K562 (cell line): ENCODE data around the gene RADX. TPM values are rescaled to one million over a fixed set of nuclear protein-coding genes. Genes with fewer than 3 reads are reported as not detected.

Experiments used
- ATAC-seq: fragments of 200-7000 bp; cut with Tn5 transposase; 3 replicates; pipeline ENCODE4 v1.9.1; 2020; ENCODE audit warnings: moderate library complexity
- Bru-seq: library from RNA; stranded (reverse); fragments of 400-500 nt; gene quantifications from one replicate; lab custom pipeline; 2021; lab: Mats Ljungman, UMichigan
- BruChase-seq, 2 experiments: library from RNA; stranded (reverse); fragments of 400-500 nt; gene quantifications; one replicate each; lab custom pipeline; 2021; lab: Mats Ljungman, UMichigan
- BruUV-seq: library from RNA; stranded (reverse); fragments of 400-500 nt; replicated peaks from 2 replicates; lab custom pipeline; 2021; lab: Mats Ljungman, UMichigan
- CTCF ChIA-PET: fragments of 300-600 bp; formaldehyde crosslinking; extraction: SDS; loops from one replicate; lab custom pipeline; 2021; ENCODE audit warnings: low intra/inter-chr PET ratio; lab: Yijun Ruan, JAX
- POLR2A ChIA-PET: fragments of 300-600, 350-650 bp; sonication (Branson Sonifier 250); formaldehyde crosslinking; extraction: SDS; loops from one replicate; lab custom pipeline; 2021; ENCODE audit warnings: antibody characterized with exemption, inconsistent platforms; lab: Yijun Ruan, JAX
- DNase-seq, 4 experiments: peaks; one replicate each; pipeline versions ENCODE4 v3.0.0 to v3.0.0-alpha.2; 2011 to 2018; ENCODE audit warnings: low spot score in 3 of 4, mixed read lengths in 3 of 4; ENCODE audit errors: extremely low read depth in 1 of 4
- FAIRE-seq: peaks from 2 replicates; lab custom pipeline; 2011; peaks lifted over from hg19 to GRCh38; lab: Jason Lieb, UNC
- H2AFZ ChIP-seq: 2 replicates; pipeline ENCODE4 v1.6.0; 2011; ENCODE audit warnings: low read depth, low read length, control low read depth, inconsistent platforms
- H3K27ac ChIP-seq: fragments of 200-600 bp; 3 replicates; pipeline ENCODE4 v1.8.0; 2011; ENCODE audit warnings: low read depth, mild to moderate bottlenecking, control low read depth, inconsistent platforms, low read length, moderate library complexity, mixed read lengths; ENCODE audit errors: extremely low read depth
- H3K27me3 ChIP-seq, 2 experiments: fragments of 300-600 bp in 1 of 2; 2 replicates in 1 of 2; 3 replicates in 1 of 2; pipeline versions ENCODE4 v1.6.0 to v1.8.0; 2011; ENCODE audit warnings: inconsistent platforms in 2 of 2, low read length in 2 of 2, mild to moderate bottlenecking in 1 of 2, mixed read lengths in 1 of 2, moderate library complexity in 1 of 2; ENCODE audit not compliant: control insufficient read depth in 2 of 2, insufficient read depth in 2 of 2
- H3K36me3 ChIP-seq: fragments of 300-600 bp; 3 replicates; pipeline ENCODE4 v1.8.0; 2011; ENCODE audit warnings: mild to moderate bottlenecking, low read length, inconsistent platforms; ENCODE audit not compliant: control insufficient read depth, insufficient read depth
- H3K4me1 ChIP-seq, 2 experiments: fragments of 200-600 bp in 1 of 2; replicated peaks in 1 of 2; 2 replicates in 1 of 2; 3 replicates in 1 of 2; pipeline versions ENCODE4 v1.5.1 to v1.8.0; 2011; ENCODE audit warnings: inconsistent platforms in 2 of 2, low read length in 2 of 2, mild to moderate bottlenecking in 1 of 2, mixed read lengths in 1 of 2, moderate library complexity in 1 of 2; ENCODE audit not compliant: control insufficient read depth in 2 of 2, insufficient read depth in 2 of 2
- H3K4me2 ChIP-seq: 2 replicates; pipeline ENCODE4 v1.6.1; 2011; ENCODE audit warnings: low read length, control low read depth, inconsistent platforms, mixed read lengths; ENCODE audit not compliant: insufficient read depth
- H3K4me3 ChIP-seq: fragments of 200-600 bp; sonication (generic), shearing (Covaris generic); 2 replicates; pipeline ENCODE4 v1.5.1; 2016; ENCODE audit warnings: control low read depth, inconsistent platforms
- H3K79me2 ChIP-seq: fragments of 200-600 bp; 3 replicates; pipeline ENCODE4 v1.8.0; 2011; ENCODE audit warnings: low read length, inconsistent platforms; ENCODE audit not compliant: control insufficient read depth, insufficient read depth
- H3K9ac ChIP-seq, 2 experiments: 2 replicates each; pipeline versions ENCODE4 v1.6.0 to v1.6.1; 2011; ENCODE audit warnings: low read depth in 2 of 2, low read length in 2 of 2, control low read depth in 1 of 2, inconsistent platforms in 1 of 2, mild to moderate bottlenecking in 1 of 2, mixed read lengths in 1 of 2; ENCODE audit not compliant: insufficient read depth in 1 of 2
- H3K9me1 ChIP-seq: one replicate; pipeline ENCODE4 v1.6.0; 2011; ENCODE audit warnings: inconsistent platforms, mild to moderate bottlenecking, low read length, moderate library complexity; ENCODE audit not compliant: control insufficient read depth, insufficient read depth
- H3K9me3 ChIP-seq: replicated peaks from 2 replicates; pipeline ENCODE4 v1.5.1; 2011; ENCODE audit warnings: low read depth, low read length, inconsistent platforms; ENCODE audit not compliant: control insufficient read depth, insufficient read depth
- H4K20me1 ChIP-seq: replicated peaks from 2 replicates; pipeline ENCODE4 v1.6.1; 2011; ENCODE audit warnings: low read length, inconsistent platforms, mixed read lengths; ENCODE audit not compliant: control insufficient read depth, insufficient read depth
- ETV6 ChIP-seq, 3 experiments: fragments of 150-350 bp in 1 of 3; sonication (generic) in 1 of 3; formaldehyde crosslinking in 1 of 3; IDR thresholded peaks; 2 replicates each; pipeline versions ENCODE4 v1.6.1 to v1.8.0; 2014 to 2022; ENCODE audit warnings: borderline replicate concordance in 2 of 3, low read depth in 2 of 3, antibody characterized with exemption in 1 of 3, low read length in 1 of 3, mild to moderate bottlenecking in 1 of 3, missing genetic modification reagents in 1 of 3
- GABPB1 ChIP-seq: sonication (generic); formaldehyde crosslinking; IDR thresholded peaks from 2 replicates; pipeline ENCODE4 v1.8.0; 2022; ENCODE audit warnings: mild to moderate bottlenecking, missing genetic modification reagents
- KAT8 ChIP-seq: fragments of 450-650 bp; IDR thresholded peaks from 2 replicates; pipeline ENCODE4 v1.6.1; 2016; ENCODE audit warnings: low read depth, mild to moderate bottlenecking
- WGBS: fragments of 100-300 bp; shearing (Covaris generic); methylation state at CpG from one replicate; pipeline ENCODE4 v1.1.6; 2016; ENCODE audit warnings: low coverage, mixed read lengths; ENCODE audit not compliant: insufficient coverage; ENCODE audit errors: missing lambda C conversion rate; 5-methylcytosine and 5-hydroxymethylcytosine counted together
- in situ Hi-C: fragments of 300-500 bp; cut with MboI; formaldehyde crosslinking; loops from 4 replicates; pipeline ENCODE4 v1.15.0; 2018; ENCODE audit warnings: inconsistent platforms, mixed read lengths
- intact Hi-C: fragments of 100-400 bp; cut with micrococcal nuclease; formaldehyde crosslinking; loops from 2 replicates; pipeline ENCODE4 v1.14.2; 2022
- long read RNA-seq, 3 experiments: library from polyadenylated mRNA in 2 of 3; library from RNA in 1 of 3; unstranded in 2 of 3; stranded (forward) in 1 of 3; transcript quantifications; one replicate each; pipeline ENCODE4 v2.0.0, GENCODE V29; 2019 to 2022
- polyA minus RNA-seq, 3 experiments: library from RNA; depleted of rRNA, polyadenylated mRNA; stranded (reverse); fragments of >200 nt; gene quantifications; 2 replicates each; pipeline ENCODE4 v1.2.3, GENCODE V29; 2011
- polyA plus RNA-seq, 8 experiments: library from polyadenylated mRNA; depleted of rRNA in 4 of 8; stranded (reverse) in 5 of 8; unstranded in 3 of 8; fragments of >200 nt; fragmentation: Nextera tagmentation in 2 of 8; fragmentation: Illumina TruSeq in 1 of 8; extraction: Ambion mirVana in 2 of 8; extraction: Trizol in 1 of 8; gene quantifications; 2 replicates each; pipeline versions ENCODE4 v1.2.1 to v1.2.3, GENCODE V29; 2011 to 2014; ENCODE audit warnings: inconsistent platforms in 1 of 8, missing spikeins in 1 of 8
- total RNA-seq, 7 experiments: library from RNA; depleted of rRNA in 6 of 7; stranded (reverse); fragments of >200 nt in 6 of 7; fragmentation: Illumina TruSeq in 2 of 7; extraction: Trizol in 2 of 7; gene quantifications; 2 replicates each; pipeline versions ENCODE4 v1.2.1 to v1.2.3, GENCODE V29; 2011 to 2021; ENCODE audit warnings: low replicate concordance in 1 of 7

Gene RADX, protein sequence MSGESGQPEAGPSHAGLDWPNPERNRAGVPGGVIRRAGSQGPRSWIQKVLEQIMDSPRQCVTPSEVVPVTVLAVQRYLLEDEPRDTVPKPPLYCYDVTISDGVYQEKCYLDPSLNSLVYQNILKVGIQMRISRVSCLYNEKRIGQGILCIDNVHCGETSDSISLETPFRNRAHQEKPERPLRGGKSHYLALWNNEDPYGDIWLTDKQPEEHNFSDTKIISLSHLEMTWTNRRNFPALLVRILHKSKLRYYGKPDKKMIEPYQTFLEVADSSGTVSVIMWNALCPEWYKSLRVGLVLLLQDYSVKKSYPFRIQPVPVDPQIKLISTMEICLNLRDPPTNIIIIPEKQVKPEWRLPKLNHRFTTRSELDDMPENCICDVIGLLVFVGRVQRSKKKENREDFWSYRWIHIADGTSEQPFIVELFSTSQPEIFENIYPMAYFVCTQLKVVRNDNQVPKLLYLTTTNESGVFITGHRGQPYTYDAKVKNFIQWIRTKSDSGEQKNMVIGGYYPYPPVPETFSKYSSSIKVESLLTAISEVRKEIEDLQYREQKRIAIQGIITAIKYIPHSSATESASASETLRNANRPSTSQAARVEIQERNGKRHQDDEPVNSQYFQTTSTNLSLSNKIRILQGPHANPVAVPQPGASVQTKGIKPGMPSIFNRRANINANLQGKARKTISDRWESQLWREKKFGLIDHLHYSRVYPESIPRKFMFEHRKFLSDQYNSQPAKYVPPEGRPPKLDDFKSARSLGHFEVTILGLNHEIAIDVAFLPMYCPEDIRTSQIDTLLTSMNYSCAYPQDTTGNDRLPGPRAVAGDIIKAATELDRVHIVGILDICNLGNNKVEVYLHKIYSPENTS
- total RNA-seq (2011; cell fraction: chromatin; rRNA removed; ENCODE audit: low replicate concordance): 0.32 TPM in 1 of 2 replicates, not detected in the other
- not detected in 2 replicates for total RNA-seq (2011; cell fraction: nucleolus; rRNA removed)
- not detected in 2 replicates for total RNA-seq (2011; cell fraction: nucleoplasm; rRNA removed)
- 0.04 TPM in 1 of 2 replicates, not detected in the other for total RNA-seq (2014; rRNA removed)
- total RNA-seq (2014; rRNA removed; fragmentation: Illumina TruSeq; extraction: Trizol): 0.07 and 0.16 TPM in 2 replicates
- 0.26 and 0.40 TPM in 2 replicates for total RNA-seq (2015; rRNA removed; fragmentation: Illumina TruSeq; extraction: Trizol)
- 0.09 and 0.13 TPM in 2 replicates for total RNA-seq (2021)
- 0.14 TPM in 1 of 2 replicates, not detected in the other for polyA plus RNA-seq (2011; rRNA removed)
- polyA plus RNA-seq (2011; cell fraction: cytosol; rRNA removed): not detected in 2 replicates
- 0.04 TPM in 1 of 2 replicates, not detected in the other for polyA plus RNA-seq (2011; cell fraction: nucleus; rRNA removed)
- polyA plus RNA-seq (2012): 0.18 and 0.37 TPM in 2 replicates
- 0.09 and 0.15 TPM in 2 replicates for polyA plus RNA-seq (2014; fragmentation: Illumina TruSeq; extraction: Trizol)
- under 1 TPM; 0.03 to 0.14 TPM for polyA plus RNA-seq (2014; fragmentation: Nextera tagmentation; extraction: Ambion mirVana)
- polyA plus RNA-seq (2014; rRNA removed): 0.11 and 0.19 TPM in 2 replicates
- not detected in 2 replicates for polyA minus RNA-seq (2011; rRNA and poly(A)+ RNA removed)
- not detected in 2 replicates for polyA minus RNA-seq (2011; cell fraction: cytosol; rRNA and poly(A)+ RNA removed)
- polyA minus RNA-seq (2011; cell fraction: nucleus; rRNA and poly(A)+ RNA removed): not detected in 2 replicates
- percentile 16 among the genes with signal in this experiment for Bru-seq, nascent RNA
- percentile 11 among the genes with signal in this experiment for BruChase-seq, experiment 1, labeled RNA remaining after a 2-hour chase
- percentile 18 among the genes with signal in this experiment for BruChase-seq, experiment 2, labeled RNA remaining after a 6-hour chase
- long read RNA-seq, experiment 1: 0 reads
- long read RNA-seq, experiment 2: 0 reads
- long read RNA-seq, experiment 3: 0 reads

DNA sequence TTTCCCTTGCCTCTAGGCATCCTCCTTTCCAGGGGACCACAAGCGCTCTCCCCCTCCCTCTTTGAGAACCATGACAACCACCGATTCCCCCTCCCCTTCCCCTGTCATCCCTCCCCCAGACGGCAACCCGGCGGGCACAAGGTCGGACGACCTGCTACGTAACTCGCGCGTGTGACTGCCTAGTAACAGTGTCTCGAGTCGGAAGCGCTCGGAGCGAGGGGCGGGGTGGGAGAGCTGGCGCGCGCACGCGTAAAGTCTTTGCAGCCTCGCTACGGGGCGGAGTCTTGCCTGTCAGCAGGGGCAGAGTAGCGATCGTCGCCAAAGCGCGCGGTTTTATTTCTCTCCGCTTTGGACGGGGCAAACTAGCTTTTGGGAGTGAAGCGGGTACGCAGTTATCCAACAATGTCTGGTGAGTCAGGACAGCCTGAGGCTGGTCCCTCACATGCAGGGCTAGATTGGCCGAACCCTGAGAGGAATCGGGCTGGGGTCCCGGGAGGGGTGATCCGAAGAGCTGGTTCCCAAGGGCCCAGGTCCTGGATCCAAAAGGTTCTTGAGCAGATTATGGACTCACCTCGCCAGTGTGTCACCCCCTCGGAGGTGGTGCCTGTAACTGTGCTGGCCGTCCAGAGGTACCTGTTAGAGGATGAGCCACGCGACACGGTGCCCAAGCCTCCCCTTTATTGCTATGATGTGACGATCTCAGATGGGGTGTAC, at the start of gene RADX:
Gene RADX (plus strand): TSS at position 300 of the 714 bp plus-strand sequence. CDS start 103 bp downstream, at position 403.
- no peaks in the 10 kb centered on the region for H3K9me3 ChIP-seq
- no peaks in the 10 kb centered on the region for H3K27me3 ChIP-seq
- 9% methylated on average over 24 of the region's 46 CpGs for WGBS
- H3K4me3 ChIP-seq: no peak within 1 kb of the TSS
- no peaks in the 10 kb centered on the region for H3K36me3 ChIP-seq
- ChIA-PET CTCF (no interaction called here), POLR2A (no interaction called here)
- H3K27ac ChIP-seq: no peak within 1 kb of the TSS
- intact Hi-C loops (no loop called here), in situ Hi-C loops (no loop called here)
- DNase-seq (peak in 3 of 4 experiments; percentile 9 to 36 (median 14)), FAIRE-seq (no peak), ATAC-seq (peak; percentile 90)
- peak within 1 kb of the TSS; percentile 21; the same call in 1 of the 2 replicates for H3K4me2 ChIP-seq
- peaks cover 0 to 3% of the 10 kb centered on the region in 2 experiments; a peak in 1 of 5 replicates for H3K4me1 ChIP-seq
- H4K20me1 ChIP-seq: no peaks in the 10 kb centered on the region
- H3K9me1 ChIP-seq: no peaks in the 10 kb centered on the region
- peak within 1 kb of the TSS in 1 of 2 experiments; percentile 45; a peak in 1 of 4 replicates for H3K9ac ChIP-seq
- peak within 1 kb of the TSS; percentile 62; the same call in 1 of the 2 replicates for H2AFZ ChIP-seq
- BruUV-seq: no TSS peak
- H3K79me2 ChIP-seq: no peaks in the 10 kb centered on the region
- TF ChIP-seq ETV6 (IDR thresholded peaks at IDR 0.05; ENCODE audit: borderline replicate concordance in 1 of 2, low read depth in 2 of 2, low read length in 1 of 2) (no peak), ETV6 (CRISPR knock-in tag; IDR thresholded peaks at IDR 0.05; ENCODE audit: borderline replicate concordance) (no peak), GABPB1 (CRISPR knock-in tag) (no peak), KAT8 (no peak)
